Measurements from ENCODE around the gene RALY. TPM values are rescaled to one million over a fixed set of nuclear protein-coding genes. Genes with fewer than 3 reads are reported as not detected.
A peak's percentile ranks its signal among the peaks of the same experiment; 100 is the strongest.

RALY gene
- total RNA-seq, 2 experiments from 2014 or later, result 136 to 163 TPM

GRCh38 chr20:33992145-33992922, 1.4 kb upstream of the RALY start:
- H3K36me3 ChIP-seq (ENCODE audit: insufficient read depth, low read length), result peaks cover 34% of the 10 kb centered on the region
- H3K9me2 ChIP-seq (ENCODE audit: insufficient read depth, low read length), result no peaks in the 10 kb centered on the region
- intact Hi-C loops (cut with micrococcal nuclease; ENCODE audit: unreplicated experiment), result loop anchor here (2.0 kb wide), 2 partner anchors 118 to 120 kb away; partner anchors contain the start of gene EIF2S2
- CTCF ChIA-PET (ENCODE audit: unreplicated experiment), result interaction anchor here (1.0 to 1.4 kb wide), 4 partner anchors 20 to 106 kb away, joined by 3 to 4 read pairs (median 3); no protein-coding TSS in a partner anchor
- BruUV-seq (replicated peaks), result TSS peak; percentile 91
- peak overlapping the region; percentile 99 for H3K4me3 ChIP-seq (ENCODE audit: low read depth, low read length, poor library complexity, severe bottlenecking)
- H3K4me2 ChIP-seq (ENCODE audit: low read length), result peak overlapping the region; percentile 73
- H4K20me1 ChIP-seq (ENCODE audit: insufficient read depth, low read length), result peaks cover 27% of the 10 kb centered on the region
- peak overlapping the region; percentile 53 for H3K27ac ChIP-seq (ENCODE audit: low read depth, low read length, poor library complexity, severe bottlenecking)
- TF ChIP-seq, protein P1, sequence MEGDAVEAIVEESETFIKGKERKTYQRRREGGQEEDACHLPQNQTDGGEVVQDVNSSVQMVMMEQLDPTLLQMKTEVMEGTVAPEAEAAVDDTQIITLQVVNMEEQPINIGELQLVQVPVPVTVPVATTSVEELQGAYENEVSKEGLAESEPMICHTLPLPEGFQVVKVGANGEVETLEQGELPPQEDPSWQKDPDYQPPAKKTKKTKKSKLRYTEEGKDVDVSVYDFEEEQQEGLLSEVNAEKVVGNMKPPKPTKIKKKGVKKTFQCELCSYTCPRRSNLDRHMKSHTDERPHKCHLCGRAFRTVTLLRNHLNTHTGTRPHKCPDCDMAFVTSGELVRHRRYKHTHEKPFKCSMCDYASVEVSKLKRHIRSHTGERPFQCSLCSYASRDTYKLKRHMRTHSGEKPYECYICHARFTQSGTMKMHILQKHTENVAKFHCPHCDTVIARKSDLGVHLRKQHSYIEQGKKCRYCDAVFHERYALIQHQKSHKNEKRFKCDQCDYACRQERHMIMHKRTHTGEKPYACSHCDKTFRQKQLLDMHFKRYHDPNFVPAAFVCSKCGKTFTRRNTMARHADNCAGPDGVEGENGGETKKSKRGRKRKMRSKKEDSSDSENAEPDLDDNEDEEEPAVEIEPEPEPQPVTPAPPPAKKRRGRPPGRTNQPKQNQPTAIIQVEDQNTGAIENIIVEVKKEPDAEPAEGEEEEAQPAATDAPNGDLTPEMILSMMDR (conservative IDR thresholded peaks at IDR 0.05; ENCODE audit: low read length), result no peak
- no peak for TF ChIP-seq EZH2phosphoT487 (IDR thresholded peaks at IDR 0.05; ENCODE audit: borderline replicate concordance, low read depth, low read length)
- peaks cover 50% of the 10 kb centered on the region for H3K79me2 ChIP-seq (ENCODE audit: insufficient read depth, low read depth, low read length)
- no peaks in the 10 kb centered on the region for H3K9me3 ChIP-seq (ENCODE audit: low read length)
- POLR2A ChIA-PET, result interaction anchor here (0.7 to 2.3 kb wide), 11 partner anchors 9 to 121 kb away, joined by 3 to 6 read pairs (median 5); no protein-coding TSS in a partner anchor
- no peak for DNase-seq (ENCODE audit: low spot score)
- H2AFZ ChIP-seq (ENCODE audit: low read length), result peak overlapping the region; percentile 47; the same call in 1 of the 2 replicates
- peaks cover 41% of the 10 kb centered on the region for H3K4me1 ChIP-seq (ENCODE audit: insufficient read depth, low read length, poor library complexity, severe bottlenecking)

- H3K4me1 ChIP-seq (ENCODE audit: insufficient read depth, low read length, poor library complexity, severe bottlenecking), result peaks cover 42% of the 10 kb centered on the region
- peak overlapping the region; percentile 99 for H3K4me3 ChIP-seq (ENCODE audit: low read depth, low read length, poor library complexity, severe bottlenecking)
- intact Hi-C loops (cut with micrococcal nuclease; ENCODE audit: unreplicated experiment), result loop anchor here (1.0 to 2.0 kb wide), 3 partner anchors 110 to 120 kb away; partner anchors contain the start of gene EIF2S2
- H3K4me2 ChIP-seq (ENCODE audit: low read length), result peak overlapping the region; percentile 98
- peaks cover 35% of the 10 kb centered on the region for H4K20me1 ChIP-seq (ENCODE audit: insufficient read depth, low read length)
- H3K36me3 ChIP-seq (ENCODE audit: insufficient read depth, low read length), result peaks cover 41% of the 10 kb centered on the region
- no peaks in the 10 kb centered on the region for H3K9me3 ChIP-seq (ENCODE audit: low read length)
- no TSS peak for BruUV-seq (replicated peaks)
- DNase-seq (ENCODE audit: low spot score), result peak; percentile 98
- no peaks in the 10 kb centered on the region for H3K9me2 ChIP-seq (ENCODE audit: insufficient read depth, low read length)
- TF ChIP-seq, protein P1 (conservative IDR thresholded peaks at IDR 0.05; ENCODE audit: low read length), result no peak; the same call in 1 of the 2 replicates
- CTCF ChIA-PET (ENCODE audit: unreplicated experiment), result interaction anchor here (0.5 to 1.4 kb wide), 6 partner anchors 19 to 1154 kb away, joined by 3 to 4 read pairs (median 3); partner anchors contain the start of gene EDEM2
- H3K79me2 ChIP-seq (ENCODE audit: insufficient read depth, low read depth, low read length), result peaks cover 57% of the 10 kb centered on the region
- POLR2A ChIA-PET, result interaction anchor here (0.5 to 2.3 kb wide), 19 partner anchors 8 to 313 kb away, joined by 3 to 6 read pairs (median 4); no protein-coding TSS in a partner anchor
- peak overlapping the region; percentile 47 for H2AFZ ChIP-seq (ENCODE audit: low read length)
- H3K27ac ChIP-seq (ENCODE audit: low read depth, low read length, poor library complexity, severe bottlenecking), result peak overlapping the region; percentile 78
These were observed 662 bp upstream of the RALY start for GRCh38 chr20:33992923-33993575.
